ENCODE measurements around the gene TBC1D2B. TPM values are rescaled to one million over a fixed set of nuclear protein-coding genes. Genes with fewer than 3 reads are reported as not detected.

TBC1D2B gene
- polyA plus RNA-seq, 3 donors = 5.9 to 53.3 (median 6.2) TPM

DNA sequence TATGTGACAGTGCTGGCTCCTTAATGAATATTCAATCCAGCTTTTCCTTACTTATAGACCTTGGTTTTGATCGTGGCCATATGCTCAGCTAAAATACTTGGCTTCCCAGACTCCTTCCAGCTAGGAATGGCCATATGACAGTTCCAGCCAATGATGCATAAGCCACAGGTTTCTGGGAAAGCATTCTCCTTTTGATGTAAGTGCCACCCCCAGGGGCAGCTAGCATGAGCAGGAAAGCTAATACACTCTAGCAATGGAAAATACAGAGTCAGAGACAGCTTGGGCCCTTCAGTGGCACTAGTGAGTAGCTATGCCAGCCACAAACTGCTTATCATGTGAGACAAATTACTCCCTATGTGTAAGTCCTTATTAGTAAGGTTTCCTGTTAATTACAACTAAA lies 26.7 kb downstream of the TBC1D2B start:
- H3K4me3 ChIP-seq (replicated peaks in 1 of 3; ENCODE audit: low read depth in 2 of 3, low read length in 3 of 3) = no peak overlapping the region
- Mint-ChIP-seq H3K4me3 (no peak overlapping the region), H3K4me1 (peaks cover 83% of the 10 kb centered on the region)

DNA sequence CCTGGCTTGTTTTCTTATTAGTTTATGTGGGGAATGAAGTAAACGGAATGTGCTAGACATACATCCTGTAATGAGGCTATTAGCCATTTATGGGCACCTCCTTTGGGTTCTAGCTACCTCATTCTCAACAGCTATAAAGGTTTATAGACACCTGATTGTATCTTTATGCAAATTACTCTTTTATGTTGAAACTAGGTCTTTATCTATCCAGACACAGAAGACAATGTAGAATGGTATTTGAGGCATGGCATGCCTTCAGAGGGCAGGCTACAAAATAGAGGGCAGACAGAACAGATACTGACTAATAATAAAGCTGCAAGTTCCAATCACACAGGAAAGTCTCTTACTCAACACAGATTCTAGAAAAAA lies 27.1 kb downstream of the TBC1D2B start:
- H3K27me3 ChIP-seq (ENCODE audit: control insufficient read depth in 2 of 2, insufficient read depth in 2 of 2, low read length in 2 of 2) = no peaks in the 10 kb centered on the region
- TF ChIP-seq, protein P1, sequence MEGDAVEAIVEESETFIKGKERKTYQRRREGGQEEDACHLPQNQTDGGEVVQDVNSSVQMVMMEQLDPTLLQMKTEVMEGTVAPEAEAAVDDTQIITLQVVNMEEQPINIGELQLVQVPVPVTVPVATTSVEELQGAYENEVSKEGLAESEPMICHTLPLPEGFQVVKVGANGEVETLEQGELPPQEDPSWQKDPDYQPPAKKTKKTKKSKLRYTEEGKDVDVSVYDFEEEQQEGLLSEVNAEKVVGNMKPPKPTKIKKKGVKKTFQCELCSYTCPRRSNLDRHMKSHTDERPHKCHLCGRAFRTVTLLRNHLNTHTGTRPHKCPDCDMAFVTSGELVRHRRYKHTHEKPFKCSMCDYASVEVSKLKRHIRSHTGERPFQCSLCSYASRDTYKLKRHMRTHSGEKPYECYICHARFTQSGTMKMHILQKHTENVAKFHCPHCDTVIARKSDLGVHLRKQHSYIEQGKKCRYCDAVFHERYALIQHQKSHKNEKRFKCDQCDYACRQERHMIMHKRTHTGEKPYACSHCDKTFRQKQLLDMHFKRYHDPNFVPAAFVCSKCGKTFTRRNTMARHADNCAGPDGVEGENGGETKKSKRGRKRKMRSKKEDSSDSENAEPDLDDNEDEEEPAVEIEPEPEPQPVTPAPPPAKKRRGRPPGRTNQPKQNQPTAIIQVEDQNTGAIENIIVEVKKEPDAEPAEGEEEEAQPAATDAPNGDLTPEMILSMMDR (IDR thresholded peaks at IDR 0.05) = no peak
- peaks cover 59 to 64% of the 10 kb centered on the region in 2 donors for H3K4me1 ChIP-seq (ENCODE audit: control insufficient read depth in 1 of 2, insufficient read depth in 2 of 2, low read length in 2 of 2)
- H4K20me1 ChIP-seq (ENCODE audit: insufficient read depth, low read length) = peaks cover 79% of the 10 kb centered on the region
- H3K4me3 ChIP-seq (replicated peaks in 1 of 3; ENCODE audit: low read depth in 2 of 3, low read length in 3 of 3) = no peak overlapping the region
- no peak overlapping the region for H3K4me3 Mint-ChIP-seq
- H3K27me3 Mint-ChIP-seq (ENCODE audit: low read depth in 3 of 3) = no peaks in the 10 kb centered on the region
- peaks cover 29 to 40% of the 10 kb centered on the region in 2 donors for H3K36me3 Mint-ChIP-seq
- H2AFZ ChIP-seq (ENCODE audit: insufficient read depth, low read depth, low read length, poor library complexity, severe bottlenecking) = no peak overlapping the region
- peak overlapping the region in 1 of 7 donors; percentile 38 for H3K27ac Mint-ChIP-seq
- H3K9ac ChIP-seq (ENCODE audit: insufficient read depth, low read length, poor library complexity, severe bottlenecking) = no peak overlapping the region
- H3K9me3 Mint-ChIP-seq = no peaks in the 10 kb centered on the region
- peaks cover 7 to 25% of the 10 kb centered on the region in 2 donors for H3K36me3 ChIP-seq (replicated peaks in 1 of 2; ENCODE audit: control insufficient read depth in 1 of 2, insufficient read depth in 2 of 2, low read length in 2 of 2)
- no peaks in the 10 kb centered on the region for H3K9me3 ChIP-seq (replicated peaks in 1 of 2; ENCODE audit: control insufficient read depth in 1 of 2, insufficient read depth in 1 of 2, low read length in 2 of 2)
- no CpG with 5 or more reads among the region's 1 CpG for WGBS (ENCODE audit: insufficient coverage)
- H3K79me2 ChIP-seq (ENCODE audit: insufficient read depth, low read length) = peaks cover 93% of the 10 kb centered on the region
- H3K4me2 ChIP-seq (replicated peaks; ENCODE audit: extremely low read depth, low read length, poor library complexity, severe bottlenecking) = no peak overlapping the region
- peaks cover 79% of the 10 kb centered on the region for H3K4me1 Mint-ChIP-seq
- intact Hi-C loops (cut with micrococcal nuclease) = no loop called here
- DNase-seq = no peak
- H3K27ac ChIP-seq (ENCODE audit: low read depth in 1 of 2, low read length in 2 of 2) = peak overlapping the region in 1 of 2 donors; percentile 33

More for the DNA sequence above, 26.7 kb downstream of the TBC1D2B start:
- Histone ChIP-seq H3K27ac (ENCODE audit: low read depth in 1 of 2, low read length in 2 of 2) (peak overlapping the region in 1 of 2 donors; percentile 5), H3K4me2 (replicated peaks; ENCODE audit: extremely low read depth, low read length, poor library complexity, severe bottlenecking) (no peak overlapping the region), H3K27me3 (ENCODE audit: control insufficient read depth in 2 of 2, insufficient read depth in 2 of 2, low read length in 2 of 2) (no peaks in the 10 kb centered on the region), H3K79me2 (ENCODE audit: insufficient read depth, low read length) (peaks cover 93% of the 10 kb centered on the region), H2AFZ (ENCODE audit: insufficient read depth, low read depth, low read length, poor library complexity, severe bottlenecking) (no peak overlapping the region), H3K4me1 (ENCODE audit: control insufficient read depth in 1 of 2, insufficient read depth in 2 of 2, low read length in 2 of 2) (peaks cover 63 to 68% of the 10 kb centered on the region in 2 donors), H4K20me1 (ENCODE audit: insufficient read depth, low read length) (peaks cover 83% of the 10 kb centered on the region), H3K9me3 (replicated peaks in 1 of 2; ENCODE audit: control insufficient read depth in 1 of 2, insufficient read depth in 1 of 2, low read length in 2 of 2) (no peaks in the 10 kb centered on the region), H3K9ac (ENCODE audit: insufficient read depth, low read length, poor library complexity, severe bottlenecking) (no peak overlapping the region), H3K36me3 (replicated peaks in 1 of 2; ENCODE audit: control insufficient read depth in 1 of 2, insufficient read depth in 2 of 2, low read length in 2 of 2) (peaks cover 7 to 25% of the 10 kb centered on the region in 2 donors)
- TF ChIP-seq, protein P1 (IDR thresholded peaks at IDR 0.05) = no peak
- Mint-ChIP-seq H3K27me3 (ENCODE audit: low read depth in 3 of 3) (no peaks in the 10 kb centered on the region), H3K27ac (no peak overlapping the region), H3K9me3 (no peaks in the 10 kb centered on the region), H3K36me3 (peaks cover 29 to 43% of the 10 kb centered on the region in 2 donors)
- intact Hi-C loops (cut with micrococcal nuclease) = no loop called here
- WGBS (ENCODE audit: insufficient coverage) = no CpG with 5 or more reads among the region's 1 CpG
- no peak for DNase-seq

All from CD14-positive monocyte (primary cell).